ENCODE results near the gene GATAD2A. TPM values are rescaled to one million over a fixed set of nuclear protein-coding genes. Genes with fewer than 3 reads are reported as not detected.

GATAD2A gene
- total RNA-seq, 1 donor from 2014 or later = 163 TPM

- peak within 1 kb of the TSS; percentile 87 for H3K27ac Mint-ChIP-seq (ENCODE audit: unreplicated experiment)
- Histone ChIP-seq H3K4me2 (ENCODE audit: low read length) (peak within 1 kb of the TSS; percentile 93), H4K20me1 (ENCODE audit: insufficient read depth, low read length) (peaks cover 9% of the 10 kb centered on the region), H3K4me1 (ENCODE audit: insufficient read depth, low read length) (peaks cover 5% of the 10 kb centered on the region), H3K4me3 (ENCODE audit: insufficient read depth, low read depth, low read length) (peak within 1 kb of the TSS; percentile 95), H3K79me2 (ENCODE audit: insufficient read depth, low read length) (peaks cover 34% of the 10 kb centered on the region), H3K9ac (ENCODE audit: low read length) (peak within 1 kb of the TSS; percentile 86), H3K9me3 (ENCODE audit: insufficient read depth, low read depth, low read length) (peaks cover 11% of the 10 kb centered on the region), H2AFZ (ENCODE audit: low read depth, low read length) (peak within 1 kb of the TSS; percentile 96), H3K27me3 (ENCODE audit: insufficient read depth, low read length) (no peaks in the 10 kb centered on the region), H3K27ac (ENCODE audit: low read depth, low read length) (peak within 1 kb of the TSS; percentile 57), H3K36me3 (ENCODE audit: insufficient read depth, low read length) (peaks cover 3% of the 10 kb centered on the region)
- H3K27me3 Mint-ChIP-seq (ENCODE audit: low read depth, unreplicated experiment) = no peaks in the 10 kb centered on the region
- H3K4me3 Mint-ChIP-seq (ENCODE audit: unreplicated experiment) = peak within 1 kb of the TSS; percentile 93
- peaks cover 3% of the 10 kb centered on the region for H3K9me3 Mint-ChIP-seq (ENCODE audit: unreplicated experiment)
- H3K4me1 Mint-ChIP-seq (ENCODE audit: low read depth, unreplicated experiment) = no peaks in the 10 kb centered on the region
- peaks cover 9% of the 10 kb centered on the region for H3K36me3 Mint-ChIP-seq (ENCODE audit: low read depth, unreplicated experiment)
- TF ChIP-seq CTCF (IDR thresholded peaks at IDR 0.05; ENCODE audit: insufficient read depth, low read depth, low read length) (no peak), EZH2 (IDR thresholded peaks at IDR 0.05; ENCODE audit: insufficient read depth, low read length) (no peak)
- FAIRE-seq = no peak
- DNase-seq (ENCODE audit: low read depth) = no peak
These were observed 109.6 kb downstream of the GATAD2A start, which contains the start of gene TSSK6 for GRCh38 chr19:19514881-19515641. Gene TSSK6 (minus strand): TSS chr19:19515548. CDS start chr19:19515427, 121 bp downstream.

- H3K79me2 ChIP-seq (ENCODE audit: insufficient read depth, low read length) = peaks cover 41% of the 10 kb centered on the region
- peaks cover 11% of the 10 kb centered on the region for H3K9me3 ChIP-seq (ENCODE audit: insufficient read depth, low read depth, low read length)
- H3K27ac Mint-ChIP-seq (ENCODE audit: unreplicated experiment) = peak within 1 kb of the TSS; percentile 87
- H3K9me3 Mint-ChIP-seq (ENCODE audit: unreplicated experiment) = peaks cover 3% of the 10 kb centered on the region
- H3K27ac ChIP-seq (ENCODE audit: low read depth, low read length) = peak within 1 kb of the TSS; percentile 57
- H3K9ac ChIP-seq (ENCODE audit: low read length) = peak within 1 kb of the TSS; percentile 86
- H2AFZ ChIP-seq (ENCODE audit: low read depth, low read length) = peak within 1 kb of the TSS; percentile 96
- H3K4me1 Mint-ChIP-seq (ENCODE audit: low read depth, unreplicated experiment) = no peaks in the 10 kb centered on the region
- H4K20me1 ChIP-seq (ENCODE audit: insufficient read depth, low read length) = peaks cover 16% of the 10 kb centered on the region
- H3K4me1 ChIP-seq (ENCODE audit: insufficient read depth, low read length) = peaks cover 5% of the 10 kb centered on the region
- peak within 1 kb of the TSS; percentile 93 for H3K4me2 ChIP-seq (ENCODE audit: low read length)
- TF ChIP-seq CTCF (IDR thresholded peaks at IDR 0.05; ENCODE audit: insufficient read depth, low read depth, low read length) = no peak
- no peak for TF ChIP-seq EZH2 (IDR thresholded peaks at IDR 0.05; ENCODE audit: insufficient read depth, low read length)
- peaks cover 7% of the 10 kb centered on the region for H3K36me3 ChIP-seq (ENCODE audit: insufficient read depth, low read length)
- H3K27me3 Mint-ChIP-seq (ENCODE audit: low read depth, unreplicated experiment) = no peaks in the 10 kb centered on the region
- DNase-seq (ENCODE audit: low read depth) (peak; percentile 80), FAIRE-seq (no peak)
- H3K4me3 ChIP-seq (ENCODE audit: insufficient read depth, low read depth, low read length) = peak within 1 kb of the TSS; percentile 95
- peaks cover 10% of the 10 kb centered on the region for H3K36me3 Mint-ChIP-seq (ENCODE audit: low read depth, unreplicated experiment)
- H3K27me3 ChIP-seq (ENCODE audit: insufficient read depth, low read length) = no peaks in the 10 kb centered on the region
- peak within 1 kb of the TSS; percentile 93 for H3K4me3 Mint-ChIP-seq (ENCODE audit: unreplicated experiment)
These were observed 110.4 kb downstream of the GATAD2A start, which contains the start of gene NDUFA13 for GRCh38 chr19:19515642-19516519. Gene NDUFA13 (plus strand): TSS chr19:19516225. CDS start chr19:19516239, 14 bp downstream.

All from astrocyte (in vitro differentiated cells and primary cell).